Bronchial epithelial cell (primary cell): Measurements from ENCODE around the gene CES3. TPM values are rescaled to one million over a fixed set of nuclear protein-coding genes. Genes with fewer than 3 reads are reported as not detected.
"Not testable (repeated sequence)": the region's sequence is repeated elsewhere in the genome, so short reads cannot be mapped to it uniquely, and the experiment has no call there.

ENCODE experiments used
- DNase-seq: peaks from one replicate; pipeline ENCODE4 v3.0.0-alpha.2; 2010; ENCODE audit warnings: low read depth
- FAIRE-seq: peaks from 2 replicates; lab custom pipeline; 2011; peaks lifted over from hg19 to GRCh38; lab: Jason Lieb, UNC
- H3K27me3 ChIP-seq: 2 replicates; pipeline ENCODE4 v1.5.1; 2011; ENCODE audit warnings: low read length; ENCODE audit not compliant: control insufficient read depth, insufficient read depth
- H3K36me3 ChIP-seq: 2 replicates; pipeline ENCODE4 v1.5.1; 2011; ENCODE audit warnings: low read length; ENCODE audit not compliant: control insufficient read depth, insufficient read depth
- H3K4me3 ChIP-seq: 2 replicates; pipeline ENCODE4 v1.5.1; 2011; ENCODE audit warnings: mild to moderate bottlenecking, low read depth, low read length, control low read depth
- CTCF ChIP-seq: IDR thresholded peaks from 2 replicates; pipeline ENCODE4 v1.5.1; 2011; ENCODE audit warnings: mild to moderate bottlenecking, moderate library complexity, low read length, control low read depth, inconsistent platforms; ENCODE audit not compliant: insufficient read depth, severe bottlenecking
- total RNA-seq: library from RNA; depleted of rRNA; stranded (reverse); fragments of >200 nt; gene quantifications from 2 replicates; pipeline ENCODE4 v1.2.1, GENCODE V29; 2014

Gene CES3
- total RNA-seq, 1 donor from 2014 or later, result 1.6 TPM

- Histone ChIP-seq H3K27me3 (no peaks in the 10 kb centered on the region), H3K4me3 (no peak overlapping the region), H3K36me3 (no peaks in the 10 kb centered on the region)
- DNase-seq (no peak), FAIRE-seq (no peak)
- TF ChIP-seq CTCF, result no peak
These were observed 11.9 kb downstream of the CES3 start for GRCh38 chr16:66972983-66973382.

GRCh38 chr16:66973716-66974115 is 12.7 kb downstream of the CES3 start:
- FAIRE-seq (no peak), DNase-seq (no peak)
- Histone ChIP-seq H3K27me3 (no peaks in the 10 kb centered on the region), H3K4me3 (no peak overlapping the region), H3K36me3 (no peaks in the 10 kb centered on the region)
- TF ChIP-seq CTCF, result no peak

GRCh38 chr16:66974156-66974931 is 13.3 kb downstream of the CES3 start:
- not testable (repeated sequence) for H3K36me3 ChIP-seq, H3K4me3 ChIP-seq, DNase-seq, H3K27me3 ChIP-seq, FAIRE-seq

GRCh38 chr16:66974932-66975246 is 13.8 kb downstream of the CES3 start:
- not testable (repeated sequence) for H3K27me3 ChIP-seq, H3K4me3 ChIP-seq, DNase-seq, FAIRE-seq, H3K36me3 ChIP-seq

- DNase-seq (no peak), FAIRE-seq (no peak)
- TF ChIP-seq CTCF, result no peak
- Histone ChIP-seq H3K36me3 (no peaks in the 10 kb centered on the region), H3K27me3 (no peaks in the 10 kb centered on the region), H3K4me3 (no peak overlapping the region)
These were observed 14.3 kb downstream of the CES3 start for GRCh38 chr16:66975302-66975893.

GRCh38 chr16:66976746-66977145 is 15.7 kb downstream of the CES3 start:
- FAIRE-seq (no peak), DNase-seq (no peak)
- no peaks in the 10 kb centered on the region for H3K27me3 ChIP-seq
- no peak for TF ChIP-seq CTCF
- no peaks in the 10 kb centered on the region for H3K36me3 ChIP-seq
- H3K4me3 ChIP-seq, result no peak overlapping the region
